ENCODE results near the gene ANGPTL2.

DNA sequence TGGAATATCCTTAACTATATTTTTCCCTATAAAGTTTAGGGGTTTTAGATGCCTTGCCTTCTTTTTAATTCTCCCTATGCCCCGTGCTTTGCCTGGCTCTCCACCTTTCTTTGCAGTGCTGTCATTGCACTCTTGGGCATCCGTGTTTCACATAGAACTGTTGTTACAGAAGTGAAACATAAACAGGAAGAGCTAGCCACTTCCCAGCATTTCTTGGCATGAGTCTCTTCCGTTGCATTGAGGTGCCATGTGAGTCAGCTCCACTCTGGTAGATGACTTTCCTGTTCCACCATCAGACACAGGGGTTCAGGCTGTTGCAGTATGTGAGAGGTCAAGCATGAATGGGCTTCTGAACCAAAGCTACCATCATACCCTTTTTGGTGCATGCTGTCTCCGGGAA, 73.4 kb downstream of the ANGPTL2 start:
- TF ChIP-seq RAD21 (IDR thresholded peaks at IDR 0.05; ENCODE audit: low read length), result no peak
- peak; percentile 83 for TF ChIP-seq NFIC (IDR thresholded peaks at IDR 0.05; ENCODE audit: borderline replicate concordance)
- TF ChIP-seq TAF1 (IDR thresholded peaks at IDR 0.05; ENCODE audit: borderline replicate concordance, low read depth, low read length), result no peak
- no peak for TF ChIP-seq POLR2AphosphoS5 (IDR thresholded peaks at IDR 0.05; ENCODE audit: low read depth, low read length)
- TF ChIP-seq, protein P1, sequence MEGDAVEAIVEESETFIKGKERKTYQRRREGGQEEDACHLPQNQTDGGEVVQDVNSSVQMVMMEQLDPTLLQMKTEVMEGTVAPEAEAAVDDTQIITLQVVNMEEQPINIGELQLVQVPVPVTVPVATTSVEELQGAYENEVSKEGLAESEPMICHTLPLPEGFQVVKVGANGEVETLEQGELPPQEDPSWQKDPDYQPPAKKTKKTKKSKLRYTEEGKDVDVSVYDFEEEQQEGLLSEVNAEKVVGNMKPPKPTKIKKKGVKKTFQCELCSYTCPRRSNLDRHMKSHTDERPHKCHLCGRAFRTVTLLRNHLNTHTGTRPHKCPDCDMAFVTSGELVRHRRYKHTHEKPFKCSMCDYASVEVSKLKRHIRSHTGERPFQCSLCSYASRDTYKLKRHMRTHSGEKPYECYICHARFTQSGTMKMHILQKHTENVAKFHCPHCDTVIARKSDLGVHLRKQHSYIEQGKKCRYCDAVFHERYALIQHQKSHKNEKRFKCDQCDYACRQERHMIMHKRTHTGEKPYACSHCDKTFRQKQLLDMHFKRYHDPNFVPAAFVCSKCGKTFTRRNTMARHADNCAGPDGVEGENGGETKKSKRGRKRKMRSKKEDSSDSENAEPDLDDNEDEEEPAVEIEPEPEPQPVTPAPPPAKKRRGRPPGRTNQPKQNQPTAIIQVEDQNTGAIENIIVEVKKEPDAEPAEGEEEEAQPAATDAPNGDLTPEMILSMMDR (IDR thresholded peaks at IDR 0.05), result no peak
- TF ChIP-seq, protein P2, sequence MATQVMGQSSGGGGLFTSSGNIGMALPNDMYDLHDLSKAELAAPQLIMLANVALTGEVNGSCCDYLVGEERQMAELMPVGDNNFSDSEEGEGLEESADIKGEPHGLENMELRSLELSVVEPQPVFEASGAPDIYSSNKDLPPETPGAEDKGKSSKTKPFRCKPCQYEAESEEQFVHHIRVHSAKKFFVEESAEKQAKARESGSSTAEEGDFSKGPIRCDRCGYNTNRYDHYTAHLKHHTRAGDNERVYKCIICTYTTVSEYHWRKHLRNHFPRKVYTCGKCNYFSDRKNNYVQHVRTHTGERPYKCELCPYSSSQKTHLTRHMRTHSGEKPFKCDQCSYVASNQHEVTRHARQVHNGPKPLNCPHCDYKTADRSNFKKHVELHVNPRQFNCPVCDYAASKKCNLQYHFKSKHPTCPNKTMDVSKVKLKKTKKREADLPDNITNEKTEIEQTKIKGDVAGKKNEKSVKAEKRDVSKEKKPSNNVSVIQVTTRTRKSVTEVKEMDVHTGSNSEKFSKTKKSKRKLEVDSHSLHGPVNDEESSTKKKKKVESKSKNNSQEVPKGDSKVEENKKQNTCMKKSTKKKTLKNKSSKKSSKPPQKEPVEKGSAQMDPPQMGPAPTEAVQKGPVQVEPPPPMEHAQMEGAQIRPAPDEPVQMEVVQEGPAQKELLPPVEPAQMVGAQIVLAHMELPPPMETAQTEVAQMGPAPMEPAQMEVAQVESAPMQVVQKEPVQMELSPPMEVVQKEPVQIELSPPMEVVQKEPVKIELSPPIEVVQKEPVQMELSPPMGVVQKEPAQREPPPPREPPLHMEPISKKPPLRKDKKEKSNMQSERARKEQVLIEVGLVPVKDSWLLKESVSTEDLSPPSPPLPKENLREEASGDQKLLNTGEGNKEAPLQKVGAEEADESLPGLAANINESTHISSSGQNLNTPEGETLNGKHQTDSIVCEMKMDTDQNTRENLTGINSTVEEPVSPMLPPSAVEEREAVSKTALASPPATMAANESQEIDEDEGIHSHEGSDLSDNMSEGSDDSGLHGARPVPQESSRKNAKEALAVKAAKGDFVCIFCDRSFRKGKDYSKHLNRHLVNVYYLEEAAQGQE (IDR thresholded peaks at IDR 0.05; ENCODE audit: low read depth, low read length), result no peak
- TF ChIP-seq, protein P3, sequence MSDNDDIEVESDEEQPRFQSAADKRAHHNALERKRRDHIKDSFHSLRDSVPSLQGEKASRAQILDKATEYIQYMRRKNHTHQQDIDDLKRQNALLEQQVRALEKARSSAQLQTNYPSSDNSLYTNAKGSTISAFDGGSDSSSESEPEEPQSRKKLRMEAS (IDR thresholded peaks at IDR 0.05; ENCODE audit: low read depth), result peak; percentile 74
- TF ChIP-seq SMC3 (IDR thresholded peaks at IDR 0.05; ENCODE audit: low read depth, low read length), result no peak
- TF ChIP-seq NRF1 (IDR thresholded peaks at IDR 0.05; ENCODE audit: low read depth, low read length), result no peak
- TF ChIP-seq GATA2 (CRISPR knock-in tag; IDR thresholded peaks at IDR 0.05), result no peak
- TF ChIP-seq FOXJ3 (CRISPR knock-in tag; IDR thresholded peaks at IDR 0.05), result no peak
- no peak for TF ChIP-seq YY1 (IDR thresholded peaks at IDR 0.05; ENCODE audit: low read depth)
- no peak for TF ChIP-seq CHD2 (IDR thresholded peaks at IDR 0.05; ENCODE audit: low read length, partially characterized antibody)

Data from SK-N-SH (cell line).